Dermis blood vessel endothelial cell (primary cell): ENCODE data around the gene MXRA8. TPM values are rescaled to one million over a fixed set of nuclear protein-coding genes. Genes with fewer than 3 reads are reported as not detected.
"Not testable (repeated sequence)": the region's sequence is repeated elsewhere in the genome, so short reads cannot be mapped to it uniquely, and the experiment has no call there.

Experiments
- DNase-seq: peaks from one replicate; pipeline ENCODE4 v3.0.0; 2010
- total RNA-seq: library from RNA; depleted of rRNA; stranded (reverse); fragments of >200 nt; gene quantifications from 2 replicates; pipeline ENCODE4 v1.2.3, GENCODE V29; 2014

The MXRA8 gene
- total RNA-seq = 0.56 and 1.7 TPM in 2 replicates

- DNase-seq = no peak
Measured at GRCh38 chr1:1358433-1359271, at the start of gene MXRA8. MXRA8 (minus strand) TSS chr1:1358555; CDS start chr1:1358504, 51 bp downstream.

GRCh38 chr1:1407636-1408318, 49.4 kb upstream of the MXRA8 start:
- DNase-seq = peak; percentile 75

GRCh38 chr1:1406821-1407635, 48.7 kb upstream of the MXRA8 start, which contains the start of gene MRPL20:
MRPL20 (minus strand) TSS chr1:1407293; CDS start chr1:1407217, 76 bp downstream.
- peak; percentile 93 for DNase-seq

- no peak for DNase-seq
Measured at GRCh38 chr1:1406101-1406820, 47.9 kb upstream of the MXRA8 start.

GRCh38 chr1:1403653-1404052, 45.3 kb upstream of the MXRA8 start:
- DNase-seq = no peak

- not testable (repeated sequence) for DNase-seq
Measured at GRCh38 chr1:1402901-1403392, 44.6 kb upstream of the MXRA8 start.

GRCh38 chr1:1402072-1402900, 43.9 kb upstream of the MXRA8 start:
- peak; percentile 84 for DNase-seq

GRCh38 chr1:1401457-1402010, 43.2 kb upstream of the MXRA8 start:
- DNase-seq = no peak

- no peak for DNase-seq
Measured at GRCh38 chr1:1400576-1401456, 42.5 kb upstream of the MXRA8 start.

- DNase-seq = peak; percentile 43
Measured at GRCh38 chr1:1399872-1400575, 41.7 kb upstream of the MXRA8 start.

- DNase-seq = peak; percentile 99
Measured at GRCh38 chr1:1399187-1399871, 41.0 kb upstream of the MXRA8 start, which contains the start of gene CCNL2. CCNL2 (minus strand) TSS chr1:1399335; CDS start chr1:1399306, 29 bp downstream.

- no peak for DNase-seq
Measured at GRCh38 chr1:1398677-1399186, 40.4 kb upstream of the MXRA8 start.

GRCh38 chr1:1397839-1398523, 39.6 kb upstream of the MXRA8 start:
- DNase-seq = peak; percentile 55

- no peak for DNase-seq
Measured at GRCh38 chr1:1395166-1395565, 36.8 kb upstream of the MXRA8 start.

GRCh38 chr1:1394116-1394515, 35.8 kb upstream of the MXRA8 start:
- no peak for DNase-seq

GRCh38 chr1:1393428-1393827, 35.1 kb upstream of the MXRA8 start:
- DNase-seq = no peak

- no peak for DNase-seq
Measured at GRCh38 chr1:1393014-1393413, 34.7 kb upstream of the MXRA8 start.
